GM23338 (cell line): ENCODE data around the gene IMPDH1. TPM values are rescaled to one million over a fixed set of nuclear protein-coding genes. Genes with fewer than 3 reads are reported as not detected.

Experiments used
- ATAC-seq: fragments of 200-7000 bp; cut with Tn5 transposase; 3 replicates; pipeline ENCODE4 v1.9.1; 2020
- DNase-seq: peaks from one replicate; pipeline ENCODE4 v3.0.0-alpha.2; 2015; ENCODE audit warnings: low spot score
- H2AFZ ChIP-seq: fragments of 200-600 bp; sonication (generic); 2 replicates; pipeline ENCODE4 v1.8.0; 2016; ENCODE audit warnings: antibody characterized with exemption, mild to moderate bottlenecking, moderate library complexity
- H3F3A ChIP-seq: fragments of 200-600 bp; sonication (generic); replicated peaks from 2 replicates; pipeline ENCODE4 v1.8.0; 2017; ENCODE audit warnings: antibody characterized with exemption, mixed run types, low read depth
- H3K27ac ChIP-seq: fragments of 200-600 bp; sonication (generic); 2 replicates; pipeline ENCODE4 v1.6.1; 2016; ENCODE audit warnings: low read depth
- H3K27me3 ChIP-seq: fragments of 200-600 bp; sonication (generic); 2 replicates; pipeline ENCODE4 v1.8.0; 2016; ENCODE audit warnings: mild to moderate bottlenecking, mixed run types, moderate library complexity; ENCODE audit not compliant: insufficient read depth
- H3K36me3 ChIP-seq: fragments of 200-600 bp; sonication (generic); 2 replicates; pipeline ENCODE4 v1.8.0; 2016; ENCODE audit warnings: mild to moderate bottlenecking; ENCODE audit not compliant: insufficient read depth
- H3K4me1 ChIP-seq: fragments of 200-600 bp; sonication (generic); 2 replicates; pipeline ENCODE4 v1.8.0; 2016; ENCODE audit warnings: mild to moderate bottlenecking, moderate library complexity; ENCODE audit not compliant: insufficient read depth
- H3K4me2 ChIP-seq: fragments of 200-600 bp; sonication (generic); 2 replicates; pipeline ENCODE4 v1.7.1; 2017; ENCODE audit warnings: mixed run types
- H3K4me3 ChIP-seq: fragments of 200-600 bp; sonication (generic); 2 replicates; pipeline ENCODE4 v1.6.1; 2016; ENCODE audit warnings: mixed run types
- H3K79me2 ChIP-seq: fragments of 200-600 bp; sonication (generic); replicated peaks from 2 replicates; pipeline ENCODE4 v1.8.0; 2017; ENCODE audit warnings: mild to moderate bottlenecking; ENCODE audit not compliant: insufficient read depth
- H3K9me2 ChIP-seq: fragments of 200-600 bp; sonication (generic); 2 replicates; pipeline ENCODE4 v1.8.0; 2017; ENCODE audit not compliant: insufficient read depth
- H4K20me1 ChIP-seq: fragments of 200-600 bp; sonication (generic); replicated peaks from 2 replicates; pipeline ENCODE4 v1.8.0; 2017; ENCODE audit warnings: mild to moderate bottlenecking; ENCODE audit not compliant: insufficient read depth
- H3K27ac Mint-ChIP-seq: 2 replicates; pipeline ENCODE4 v1.8.0; 2020; ENCODE audit warnings: inconsistent platforms, mild to moderate bottlenecking, moderate library complexity, mixed read lengths
- H3K27me3 Mint-ChIP-seq: 3 replicates; pipeline ENCODE4 v1.8.0; 2022; ENCODE audit warnings: low read depth, mild to moderate bottlenecking, moderate library complexity, mixed read lengths, inconsistent platforms; ENCODE audit not compliant: insufficient read depth, poor library complexity
- H3K36me3 Mint-ChIP-seq: 3 replicates; pipeline ENCODE4 v1.8.0; 2021; ENCODE audit warnings: low read depth, mild to moderate bottlenecking, inconsistent platforms, moderate library complexity, mixed read lengths
- H3K4me1 Mint-ChIP-seq: 3 replicates; pipeline ENCODE4 v1.8.0; 2020; ENCODE audit warnings: mild to moderate bottlenecking, inconsistent platforms, mixed read lengths
- H3K4me3 Mint-ChIP-seq: 3 replicates; pipeline ENCODE4 v1.8.0; 2021; ENCODE audit warnings: moderate library complexity, mild to moderate bottlenecking, inconsistent platforms, mixed read lengths
- H3K9me3 Mint-ChIP-seq: 3 replicates; pipeline ENCODE4 v1.8.0; 2020; ENCODE audit warnings: moderate library complexity, mild to moderate bottlenecking, inconsistent platforms, mixed read lengths
- CREB1 ChIP-seq: fragments of 250-450 bp; sonication (Bioruptor Pico); IDR thresholded peaks from 2 replicates; pipeline ENCODE4 v1.5.0; 2020; ENCODE audit warnings: low read depth, mild to moderate bottlenecking, moderate library complexity
- EZH2 ChIP-seq: fragments of 200-600 bp; sonication (generic); IDR thresholded peaks from one replicate; pipeline ENCODE4 v1.8.0; 2017; ENCODE audit warnings: antibody characterized with exemption, mild to moderate bottlenecking, low read depth; ENCODE audit not compliant: unreplicated experiment
- EZH2phosphoT487 ChIP-seq: fragments of 200-600 bp; sonication (generic); IDR thresholded peaks from one replicate; pipeline ENCODE4 v1.8.1; 2018; ENCODE audit warnings: antibody characterized with exemption; ENCODE audit not compliant: unreplicated experiment
- JUNB ChIP-seq: IDR thresholded peaks from one replicate; pipeline ENCODE4 v1.6.1; 2016; ENCODE audit warnings: antibody characterized with exemption; ENCODE audit not compliant: unreplicated experiment
- NANOG ChIP-seq: IDR thresholded peaks from 2 replicates; pipeline ENCODE4 v1.6.1; 2016; ENCODE audit warnings: antibody characterized with exemption, borderline replicate concordance
- POLR2AphosphoS5 ChIP-seq: IDR thresholded peaks from 2 replicates; pipeline ENCODE4 v1.6.1; 2016; ENCODE audit warnings: antibody characterized with exemption, low read depth
- ZNF114 ChIP-seq: fragments of 250-450 bp; sonication (Bioruptor Pico); IDR thresholded peaks from 2 replicates; pipeline ENCODE4 v1.5.0; 2020; ENCODE audit warnings: mild to moderate bottlenecking, moderate library complexity
- ZNF331 ChIP-seq: fragments of 250-450 bp; sonication (Bioruptor Pico); IDR thresholded peaks from 2 replicates; pipeline ENCODE4 v1.5.0; 2020; ENCODE audit warnings: low read depth, mild to moderate bottlenecking, moderate library complexity
- polyA plus RNA-seq: library from polyadenylated mRNA; unstranded; fragments of >200 nt; fragmentation: Nextera tagmentation; extraction: Ambion mirVana; gene quantifications from 2 replicates; pipeline ENCODE4 v1.2.1, GENCODE V29; 2016
- total RNA-seq: library from RNA; depleted of rRNA; stranded (reverse); fragments of >200 nt; shearing (Covaris generic); gene quantifications from 2 replicates; pipeline ENCODE4 v1.2.3, GENCODE V29; 2014
- TF ChIP-seq, protein P1 (sequence below), 2 experiments: fragments of 200-600 bp in 1 of 2; sonication (generic) in 1 of 2; conservative IDR thresholded peaks; 2 replicates each; pipeline versions ENCODE4 v1.5.1 to v1.6.1; 2016 to 2017; ENCODE audit warnings: antibody characterized with exemption in 2 of 2, low read depth in 2 of 2, mild to moderate bottlenecking in 2 of 2, moderate library complexity in 1 of 2
- TF ChIP-seq, protein P2 (sequence below): IDR thresholded peaks from 2 replicates; pipeline ENCODE4 v1.6.1; 2016; ENCODE audit warnings: antibody characterized with exemption
- TF ChIP-seq, protein P3 (sequence below): IDR thresholded peaks from one replicate; pipeline ENCODE4 v1.6.1; 2018; ENCODE audit warnings: antibody characterized with exemption; ENCODE audit not compliant: unreplicated experiment

The IMPDH1 gene
- total and polyA plus RNA-seq, 2 experiments from 2014 or later = 16.4 to 48.3 TPM

DNA sequence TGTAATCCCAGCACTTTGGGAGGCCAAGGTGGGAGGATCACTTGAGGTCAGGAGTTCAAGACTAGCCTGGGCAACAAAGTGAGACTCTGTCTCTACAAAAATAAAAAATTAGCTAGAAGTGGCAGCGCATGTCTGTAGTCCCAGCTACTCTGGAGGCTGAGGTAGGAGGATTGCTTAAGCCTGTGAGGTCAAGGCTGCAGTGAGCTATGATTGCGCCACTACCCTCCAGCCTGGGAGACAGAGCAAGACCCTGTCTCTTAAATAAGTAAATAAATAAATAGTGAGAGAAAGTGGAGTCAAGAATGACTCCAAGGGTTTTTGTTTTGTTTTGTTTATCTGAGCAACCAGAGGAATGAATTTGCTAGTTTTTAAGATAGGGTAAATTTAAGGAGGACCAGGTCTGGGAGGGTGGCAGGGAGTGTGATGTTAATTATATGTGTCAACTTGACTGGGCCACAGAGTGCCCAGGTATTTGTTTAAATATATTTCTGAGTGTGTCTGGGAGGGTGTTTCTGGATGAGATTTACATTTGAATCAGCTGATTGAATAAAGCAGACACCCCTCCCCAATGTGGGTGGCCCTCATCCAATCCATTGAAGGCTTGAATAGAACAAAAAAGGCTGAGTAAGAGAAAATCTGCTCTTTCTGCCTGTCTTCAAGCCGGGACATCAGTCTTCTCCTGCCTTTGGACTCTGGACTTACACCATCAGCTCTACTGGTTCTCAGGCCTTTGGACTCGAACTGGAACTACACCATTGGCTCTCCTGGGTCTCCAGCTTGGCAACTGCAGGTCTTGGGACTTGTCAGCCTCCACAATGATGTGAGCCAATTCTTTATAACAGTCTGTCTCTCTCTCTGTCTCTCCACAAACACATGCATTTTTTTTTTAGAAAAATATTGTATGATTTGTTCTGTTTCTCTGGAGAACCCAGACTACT is 23.5 kb downstream of the IMPDH1 start (continued):
- TF ChIP-seq, protein P1, sequence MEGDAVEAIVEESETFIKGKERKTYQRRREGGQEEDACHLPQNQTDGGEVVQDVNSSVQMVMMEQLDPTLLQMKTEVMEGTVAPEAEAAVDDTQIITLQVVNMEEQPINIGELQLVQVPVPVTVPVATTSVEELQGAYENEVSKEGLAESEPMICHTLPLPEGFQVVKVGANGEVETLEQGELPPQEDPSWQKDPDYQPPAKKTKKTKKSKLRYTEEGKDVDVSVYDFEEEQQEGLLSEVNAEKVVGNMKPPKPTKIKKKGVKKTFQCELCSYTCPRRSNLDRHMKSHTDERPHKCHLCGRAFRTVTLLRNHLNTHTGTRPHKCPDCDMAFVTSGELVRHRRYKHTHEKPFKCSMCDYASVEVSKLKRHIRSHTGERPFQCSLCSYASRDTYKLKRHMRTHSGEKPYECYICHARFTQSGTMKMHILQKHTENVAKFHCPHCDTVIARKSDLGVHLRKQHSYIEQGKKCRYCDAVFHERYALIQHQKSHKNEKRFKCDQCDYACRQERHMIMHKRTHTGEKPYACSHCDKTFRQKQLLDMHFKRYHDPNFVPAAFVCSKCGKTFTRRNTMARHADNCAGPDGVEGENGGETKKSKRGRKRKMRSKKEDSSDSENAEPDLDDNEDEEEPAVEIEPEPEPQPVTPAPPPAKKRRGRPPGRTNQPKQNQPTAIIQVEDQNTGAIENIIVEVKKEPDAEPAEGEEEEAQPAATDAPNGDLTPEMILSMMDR (conservative IDR thresholded peaks at IDR 0.05; ENCODE audit: low read depth in 2 of 2) = no peak
- TF ChIP-seq EZH2phosphoT487 = no peak
- TF ChIP-seq NANOG = no peak
- no peak for TF ChIP-seq CREB1 (CRISPR knock-in tag)
- no peak for TF ChIP-seq ZNF331

DNA sequence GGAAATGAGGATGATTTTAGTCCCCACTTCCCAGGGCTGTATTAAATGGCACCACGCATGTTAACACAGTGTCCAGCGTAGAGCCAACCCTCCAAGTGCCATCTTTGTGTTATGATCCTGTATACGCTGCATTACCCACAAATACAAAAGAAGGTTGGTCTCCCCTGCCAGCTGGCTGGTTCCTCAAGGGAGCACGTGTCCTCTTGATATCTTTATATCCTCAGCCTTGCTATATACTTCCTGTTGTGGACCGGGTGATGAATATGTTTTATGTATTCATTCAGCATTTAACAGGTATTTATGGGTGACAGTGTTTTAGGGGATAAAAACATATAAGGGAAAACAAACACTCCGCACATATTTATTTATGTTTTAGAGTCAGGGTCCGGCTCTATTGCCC is 25.1 kb downstream of the IMPDH1 start:
- Histone ChIP-seq H3K27me3 (peaks cover 19% of the 10 kb centered on the region; the same call in 1 of the 2 replicates), H3K9me2 (no peaks in the 10 kb centered on the region), H4K20me1 (no peaks in the 10 kb centered on the region; the same call in 1 of the 2 replicates), H3K4me1 (peaks cover 26% of the 10 kb centered on the region), H3K4me3 (no peak overlapping the region), H2AFZ (no peak overlapping the region), H3F3A (no peaks in the 10 kb centered on the region), H3K4me2 (no peak overlapping the region), H3K27ac (no peak overlapping the region), H3K79me2 (no peaks in the 10 kb centered on the region), H3K36me3 (no peaks in the 10 kb centered on the region)
- no peak for DNase-seq
- ATAC-seq = no peak
- H3K27ac Mint-ChIP-seq = no peak overlapping the region
- H3K9me3 Mint-ChIP-seq = no peaks in the 10 kb centered on the region; the same call in 2 of the 3 replicates
- H3K27me3 Mint-ChIP-seq = peaks cover 29% of the 10 kb centered on the region
- no peaks in the 10 kb centered on the region; the same call in 2 of the 3 replicates for H3K36me3 Mint-ChIP-seq
- no peak overlapping the region for H3K4me3 Mint-ChIP-seq
- peaks cover 27% of the 10 kb centered on the region for H3K4me1 Mint-ChIP-seq
- TF ChIP-seq EZH2 (no peak), ZNF331 (no peak), ZNF114 (no peak), NANOG (no peak), CREB1 (CRISPR knock-in tag) (no peak), POLR2AphosphoS5 (no peak), EZH2phosphoT487 (no peak), JUNB (no peak)
- TF ChIP-seq, protein P2, sequence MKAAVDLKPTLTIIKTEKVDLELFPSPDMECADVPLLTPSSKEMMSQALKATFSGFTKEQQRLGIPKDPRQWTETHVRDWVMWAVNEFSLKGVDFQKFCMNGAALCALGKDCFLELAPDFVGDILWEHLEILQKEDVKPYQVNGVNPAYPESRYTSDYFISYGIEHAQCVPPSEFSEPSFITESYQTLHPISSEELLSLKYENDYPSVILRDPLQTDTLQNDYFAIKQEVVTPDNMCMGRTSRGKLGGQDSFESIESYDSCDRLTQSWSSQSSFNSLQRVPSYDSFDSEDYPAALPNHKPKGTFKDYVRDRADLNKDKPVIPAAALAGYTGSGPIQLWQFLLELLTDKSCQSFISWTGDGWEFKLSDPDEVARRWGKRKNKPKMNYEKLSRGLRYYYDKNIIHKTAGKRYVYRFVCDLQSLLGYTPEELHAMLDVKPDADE = no peak
- TF ChIP-seq, protein P3, sequence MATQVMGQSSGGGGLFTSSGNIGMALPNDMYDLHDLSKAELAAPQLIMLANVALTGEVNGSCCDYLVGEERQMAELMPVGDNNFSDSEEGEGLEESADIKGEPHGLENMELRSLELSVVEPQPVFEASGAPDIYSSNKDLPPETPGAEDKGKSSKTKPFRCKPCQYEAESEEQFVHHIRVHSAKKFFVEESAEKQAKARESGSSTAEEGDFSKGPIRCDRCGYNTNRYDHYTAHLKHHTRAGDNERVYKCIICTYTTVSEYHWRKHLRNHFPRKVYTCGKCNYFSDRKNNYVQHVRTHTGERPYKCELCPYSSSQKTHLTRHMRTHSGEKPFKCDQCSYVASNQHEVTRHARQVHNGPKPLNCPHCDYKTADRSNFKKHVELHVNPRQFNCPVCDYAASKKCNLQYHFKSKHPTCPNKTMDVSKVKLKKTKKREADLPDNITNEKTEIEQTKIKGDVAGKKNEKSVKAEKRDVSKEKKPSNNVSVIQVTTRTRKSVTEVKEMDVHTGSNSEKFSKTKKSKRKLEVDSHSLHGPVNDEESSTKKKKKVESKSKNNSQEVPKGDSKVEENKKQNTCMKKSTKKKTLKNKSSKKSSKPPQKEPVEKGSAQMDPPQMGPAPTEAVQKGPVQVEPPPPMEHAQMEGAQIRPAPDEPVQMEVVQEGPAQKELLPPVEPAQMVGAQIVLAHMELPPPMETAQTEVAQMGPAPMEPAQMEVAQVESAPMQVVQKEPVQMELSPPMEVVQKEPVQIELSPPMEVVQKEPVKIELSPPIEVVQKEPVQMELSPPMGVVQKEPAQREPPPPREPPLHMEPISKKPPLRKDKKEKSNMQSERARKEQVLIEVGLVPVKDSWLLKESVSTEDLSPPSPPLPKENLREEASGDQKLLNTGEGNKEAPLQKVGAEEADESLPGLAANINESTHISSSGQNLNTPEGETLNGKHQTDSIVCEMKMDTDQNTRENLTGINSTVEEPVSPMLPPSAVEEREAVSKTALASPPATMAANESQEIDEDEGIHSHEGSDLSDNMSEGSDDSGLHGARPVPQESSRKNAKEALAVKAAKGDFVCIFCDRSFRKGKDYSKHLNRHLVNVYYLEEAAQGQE = no peak
